ENCODE results near the gene ATF3.

ATF3 gene

GRCh38 chr1:212621043-212621948, 12.7 kb downstream of the ATF3 start:
- H3K27me3 ChIP-seq (replicated peaks) = no peaks in the 10 kb centered on the region
- in situ Hi-C loops (cut with HindIII; ENCODE audit: low pct_ligation_motif_present, low sequenced_read_pairs) = no loop called here
- TF ChIP-seq CTCF (IDR thresholded peaks at IDR 0.05; ENCODE audit: low read depth, low read length, missing control alignments) = no peak
- no peak overlapping the region for H3K4me3 ChIP-seq (ENCODE audit: low read depth, low read length)
- no peak overlapping the region for H3K27ac ChIP-seq
- DNase-seq = no peak
- no peaks in the 10 kb centered on the region for H3K36me3 ChIP-seq (replicated peaks)

DNA sequence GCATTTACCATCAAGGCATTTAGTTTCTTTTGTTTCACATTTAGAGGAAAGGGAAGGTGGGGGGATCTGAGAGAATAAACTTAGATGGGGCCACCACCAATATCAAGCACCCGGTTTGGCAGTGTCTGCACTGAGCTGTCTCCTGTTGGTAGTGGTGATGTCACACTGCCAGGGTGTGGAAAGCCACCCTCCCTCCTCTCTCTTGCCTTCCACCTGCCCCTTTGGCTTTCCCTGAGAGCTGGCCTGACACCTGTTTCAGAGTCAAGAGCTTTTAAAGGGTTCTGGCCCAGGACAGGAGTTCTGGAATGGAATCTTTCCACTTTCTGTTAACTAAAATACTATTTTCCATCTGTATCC, 13.4 kb downstream of the ATF3 start:
- TF ChIP-seq CTCF (IDR thresholded peaks at IDR 0.05; ENCODE audit: low read depth, low read length, missing control alignments) = no peak
- no peaks in the 10 kb centered on the region for H3K36me3 ChIP-seq (replicated peaks)
- DNase-seq = no peak
- in situ Hi-C loops (cut with HindIII; ENCODE audit: low pct_ligation_motif_present, low sequenced_read_pairs) = no loop called here
- no peaks in the 10 kb centered on the region for H3K27me3 ChIP-seq (replicated peaks)
- no peak overlapping the region for H3K4me3 ChIP-seq (ENCODE audit: low read depth, low read length)
- no peak overlapping the region for H3K27ac ChIP-seq

- H3K4me3 ChIP-seq (ENCODE audit: low read depth, low read length) = no peak overlapping the region
- H3K27me3 ChIP-seq (replicated peaks) = no peaks in the 10 kb centered on the region
- no peak overlapping the region for H3K27ac ChIP-seq
- in situ Hi-C loops (cut with HindIII; ENCODE audit: low pct_ligation_motif_present, low sequenced_read_pairs) = no loop called here
- no peak for TF ChIP-seq CTCF (IDR thresholded peaks at IDR 0.05; ENCODE audit: low read depth, low read length, missing control alignments)
- DNase-seq = no peak
- no peaks in the 10 kb centered on the region for H3K36me3 ChIP-seq (replicated peaks)
Measured at GRCh38 chr1:212622467-212622866, 13.9 kb downstream of the ATF3 start.

- no peak for TF ChIP-seq CTCF (IDR thresholded peaks at IDR 0.05; ENCODE audit: low read depth, low read length, missing control alignments)
- H3K36me3 ChIP-seq (replicated peaks) = no peaks in the 10 kb centered on the region
- H3K27ac ChIP-seq = no peak overlapping the region
- no peak for DNase-seq
- H3K27me3 ChIP-seq (replicated peaks) = no peaks in the 10 kb centered on the region
- no peak overlapping the region for H3K4me3 ChIP-seq (ENCODE audit: low read depth, low read length)
- in situ Hi-C loops (cut with HindIII; ENCODE audit: low pct_ligation_motif_present, low sequenced_read_pairs) = no loop called here
Measured at GRCh38 chr1:212622906-212623305, 14.3 kb downstream of the ATF3 start.

DNA sequence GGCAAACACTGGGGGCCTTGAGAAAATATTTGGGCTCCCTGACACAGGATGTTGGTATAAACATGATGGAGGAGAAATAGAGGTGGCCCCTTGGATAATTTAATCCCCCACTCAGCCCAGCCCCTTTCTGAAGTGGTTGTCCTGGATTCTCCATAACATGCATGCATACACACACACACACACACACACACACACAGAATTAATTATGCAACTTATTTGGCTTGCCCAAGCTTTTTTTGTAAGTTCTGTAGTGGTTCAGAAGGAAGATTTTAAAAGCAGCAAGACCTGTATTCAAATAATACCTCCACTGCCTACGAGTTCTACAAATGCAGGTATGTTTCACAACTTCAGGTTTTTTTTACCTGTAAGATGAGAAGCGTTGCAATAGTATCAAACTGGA, 15.0 kb downstream of the ATF3 start:
- no peak overlapping the region for H3K27ac ChIP-seq
- H3K36me3 ChIP-seq (replicated peaks) = no peaks in the 10 kb centered on the region
- no peak for DNase-seq
- in situ Hi-C loops (cut with HindIII; ENCODE audit: low pct_ligation_motif_present, low sequenced_read_pairs) = no loop called here
- no peak for TF ChIP-seq CTCF (IDR thresholded peaks at IDR 0.05; ENCODE audit: low read depth, low read length, missing control alignments)
- no peak overlapping the region for H3K4me3 ChIP-seq (ENCODE audit: low read depth, low read length)
- no peaks in the 10 kb centered on the region for H3K27me3 ChIP-seq (replicated peaks)
